Measurements from ENCODE around the gene FLRT2.

Gene FLRT2

GRCh38 chr14:85644211-85644610, 114.3 kb downstream of the FLRT2 start:
- no peak for DNase-seq (ENCODE audit: low read depth in 1 of 2, low spot score in 1 of 2)

DNA sequence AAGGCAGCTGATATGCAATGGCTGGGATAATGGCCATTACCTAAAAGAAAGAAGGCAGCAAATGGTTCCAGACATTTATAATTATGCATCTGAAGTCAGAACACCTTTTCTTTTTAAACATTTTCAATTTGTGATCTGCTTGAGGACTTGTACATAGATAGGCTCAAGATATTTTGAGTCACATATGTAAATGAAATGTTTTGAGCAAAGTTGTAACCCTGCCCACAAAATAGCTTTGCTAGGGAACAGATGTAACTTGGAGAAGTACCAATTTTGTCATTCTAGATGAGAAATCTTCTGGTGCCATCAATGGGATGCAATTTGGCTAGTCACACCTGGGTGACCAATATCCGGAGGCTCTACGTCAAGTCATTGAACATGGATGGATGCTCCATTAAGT, 123.1 kb downstream of the FLRT2 start:
- DNase-seq (ENCODE audit: low read depth in 1 of 2, low spot score in 1 of 2), result no peak

DNA sequence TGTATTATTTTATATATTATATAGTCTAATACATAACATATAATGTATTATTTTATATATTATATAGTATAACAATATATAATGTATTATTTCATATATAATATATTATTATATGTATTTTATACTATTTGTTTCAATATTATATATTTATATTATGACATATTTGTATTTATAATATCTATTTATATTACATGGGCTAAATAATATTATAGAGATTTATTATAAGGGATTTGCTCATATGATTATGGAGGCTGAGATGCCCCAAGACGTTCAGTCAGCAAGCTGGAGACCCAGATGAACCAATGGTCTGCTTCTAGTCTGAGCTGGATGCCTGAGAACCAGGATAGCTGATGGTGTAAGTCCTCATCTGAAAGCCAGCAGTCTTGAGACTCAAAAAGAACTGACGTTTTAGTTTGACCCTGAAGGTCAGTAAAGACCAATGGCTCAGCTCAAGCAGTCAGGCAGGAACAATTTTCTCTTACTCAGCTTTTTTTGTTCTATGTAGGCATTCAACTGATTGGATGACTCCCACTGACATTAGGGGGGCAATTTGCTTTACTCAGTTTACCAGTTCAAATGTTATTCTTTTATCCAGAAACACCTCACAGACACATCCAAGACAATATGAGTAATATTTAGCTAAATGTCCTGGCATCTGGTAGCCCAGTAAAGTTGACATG, 130.4 kb downstream of the FLRT2 start:
- no peak for DNase-seq (ENCODE audit: low read depth in 1 of 2, low spot score in 1 of 2)

- no peak for DNase-seq (ENCODE audit: low read depth in 1 of 2, low spot score in 1 of 2)
These were observed 132.2 kb downstream of the FLRT2 start for GRCh38 chr14:85662096-85662495.

GRCh38 chr14:85663256-85663655, 133.3 kb downstream of the FLRT2 start:
- no peak for DNase-seq (ENCODE audit: low read depth in 1 of 2, low spot score in 1 of 2)

DNA sequence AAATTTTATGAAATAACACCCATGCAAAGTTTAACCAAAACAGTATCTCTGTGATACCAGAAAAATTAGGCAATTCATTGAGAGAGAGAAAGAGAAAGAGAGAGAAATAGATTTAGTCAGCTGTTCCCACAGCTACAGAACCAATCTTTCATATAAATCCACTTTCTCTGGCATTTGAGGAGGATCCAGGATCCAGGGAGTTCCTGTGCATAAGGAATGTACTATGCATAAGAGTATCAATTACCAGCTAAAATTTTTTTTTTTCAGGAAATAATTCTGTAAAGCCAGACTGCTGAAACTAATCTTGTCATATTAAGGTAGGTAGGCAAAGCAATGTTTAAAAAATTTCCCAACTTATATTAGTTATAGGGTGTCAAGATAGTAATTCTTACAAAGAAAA, 133.7 kb downstream of the FLRT2 start:
- no peak for DNase-seq (ENCODE audit: low read depth in 1 of 2, low spot score in 1 of 2)

GRCh38 chr14:85675957-85676356, 146.0 kb downstream of the FLRT2 start:
- no peak for DNase-seq (ENCODE audit: low read depth in 1 of 2, low spot score in 1 of 2)

DNA sequence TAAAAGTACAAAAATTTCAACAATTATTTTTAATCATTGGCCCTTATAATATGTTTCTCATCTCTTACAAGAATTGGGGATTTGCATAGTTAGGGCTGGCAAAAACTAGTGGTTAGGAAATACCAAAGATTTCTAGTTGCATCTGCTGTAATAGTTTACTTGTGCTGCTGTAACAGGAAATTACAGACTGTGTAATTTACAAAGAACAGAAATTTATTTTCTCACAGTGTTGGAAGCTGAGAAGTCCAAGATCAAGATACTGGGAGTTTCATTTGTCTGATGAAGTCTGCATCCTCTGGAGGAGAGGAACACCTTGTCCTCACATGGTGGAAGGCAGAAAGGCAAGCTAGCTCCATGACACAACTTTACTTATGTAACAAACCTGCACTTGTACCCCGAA, 157.0 kb downstream of the FLRT2 start:
- no peak for DNase-seq (ENCODE audit: low read depth in 1 of 2, low spot score in 1 of 2)

DNA sequence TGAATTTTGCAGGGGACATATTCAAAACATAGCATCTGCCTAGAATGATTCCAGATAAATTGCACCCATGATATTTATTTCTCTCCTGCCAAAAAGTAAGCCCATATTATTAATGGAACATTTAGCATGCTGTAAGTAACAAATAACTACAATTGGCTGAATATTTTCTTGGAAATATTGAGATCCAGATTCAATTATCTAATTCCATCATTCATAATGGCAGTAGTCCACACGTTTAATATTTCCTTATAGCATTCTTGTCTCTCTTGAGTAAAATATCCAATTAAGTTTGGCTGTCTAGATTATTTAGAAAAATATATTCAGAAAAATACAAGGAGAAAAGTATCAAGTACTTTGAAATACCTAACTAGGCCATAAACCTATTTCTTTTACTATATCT, 157.5 kb downstream of the FLRT2 start:
- DNase-seq (ENCODE audit: low read depth in 1 of 2, low spot score in 1 of 2), result no peak

DNA sequence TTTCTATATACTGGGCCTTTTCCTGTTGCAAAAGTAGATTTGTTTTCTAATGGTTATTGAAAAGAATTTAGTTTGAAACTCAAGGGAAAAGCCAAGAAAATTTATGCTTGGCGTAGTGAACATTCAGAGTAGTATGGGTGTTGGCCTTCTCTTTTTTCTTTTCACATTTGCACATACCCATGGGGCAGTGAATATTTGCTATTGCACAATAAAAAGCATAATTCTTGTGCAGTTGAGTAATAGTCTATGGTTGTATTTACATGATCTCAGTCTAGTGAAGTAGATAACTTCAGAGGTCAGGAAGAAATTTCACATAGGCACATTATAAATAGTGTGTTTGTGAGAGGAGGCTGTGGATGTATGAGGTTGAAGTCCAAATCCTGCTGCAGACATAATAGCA, 158.1 kb downstream of the FLRT2 start:
- DNase-seq (ENCODE audit: low read depth in 1 of 2, low spot score in 1 of 2), result no peak

GRCh38 chr14:85695300-85695699, 165.4 kb downstream of the FLRT2 start:
- DNase-seq (ENCODE audit: low read depth in 1 of 2, low spot score in 1 of 2), result no peak

- no peak for DNase-seq (ENCODE audit: low read depth in 1 of 2, low spot score in 1 of 2)
These were observed 171.2 kb downstream of the FLRT2 start for GRCh38 chr14:85701116-85701515.

DNA sequence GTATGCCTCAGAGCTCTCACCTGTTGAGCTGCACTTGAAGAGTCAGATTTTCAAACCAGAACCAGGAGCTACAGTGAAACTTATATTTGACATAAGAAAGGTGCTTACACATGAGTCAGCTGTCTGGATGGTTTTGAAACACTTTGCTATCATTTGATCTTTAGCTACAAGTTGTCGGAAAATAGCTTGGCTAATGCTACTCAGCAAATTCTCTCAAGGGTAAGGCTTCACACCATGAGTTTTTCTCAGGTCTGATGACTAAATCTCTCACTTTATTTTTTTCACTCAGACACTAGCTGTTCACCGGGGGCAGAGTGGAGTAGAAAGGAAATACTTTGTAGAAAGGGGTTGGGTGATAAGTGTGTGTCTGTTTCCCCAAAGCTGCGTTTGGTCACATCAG, 171.8 kb downstream of the FLRT2 start:
- DNase-seq (ENCODE audit: low read depth in 1 of 2, low spot score in 1 of 2), result no peak

DNA sequence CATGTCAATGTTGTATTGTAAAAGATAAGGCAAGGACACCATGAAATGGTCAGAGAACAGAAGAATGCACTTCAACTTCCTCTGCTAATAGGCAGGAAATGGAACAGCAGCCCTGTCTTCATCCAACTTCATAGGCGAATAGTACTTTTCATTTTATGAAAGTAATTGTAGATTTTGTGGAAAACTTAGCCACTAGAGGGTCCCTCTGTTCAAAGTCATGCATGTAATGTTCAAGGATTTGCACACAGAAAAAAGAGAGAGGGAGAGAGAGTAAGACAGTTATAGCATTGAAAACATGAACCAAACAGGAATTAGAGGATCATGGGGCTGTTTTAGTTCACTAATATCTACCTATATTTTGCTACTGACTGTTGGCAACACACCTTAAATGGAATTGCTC, 172.2 kb downstream of the FLRT2 start:
- no peak for DNase-seq (ENCODE audit: low read depth in 1 of 2, low spot score in 1 of 2)

- no peak for DNase-seq (ENCODE audit: low read depth in 1 of 2, low spot score in 1 of 2)
These were observed 173.1 kb downstream of the FLRT2 start for GRCh38 chr14:85702997-85703396.
